NCI-H2081 treated with DMSO at 0.1 percent for 48 hours (cell line): ENCODE measurements around the gene PFDN4.

Experiments used
- DNase-seq: peaks from one replicate; lab custom pipeline; 2025; lab: John Stamatoyannopoulos, UW

Gene PFDN4

DNA sequence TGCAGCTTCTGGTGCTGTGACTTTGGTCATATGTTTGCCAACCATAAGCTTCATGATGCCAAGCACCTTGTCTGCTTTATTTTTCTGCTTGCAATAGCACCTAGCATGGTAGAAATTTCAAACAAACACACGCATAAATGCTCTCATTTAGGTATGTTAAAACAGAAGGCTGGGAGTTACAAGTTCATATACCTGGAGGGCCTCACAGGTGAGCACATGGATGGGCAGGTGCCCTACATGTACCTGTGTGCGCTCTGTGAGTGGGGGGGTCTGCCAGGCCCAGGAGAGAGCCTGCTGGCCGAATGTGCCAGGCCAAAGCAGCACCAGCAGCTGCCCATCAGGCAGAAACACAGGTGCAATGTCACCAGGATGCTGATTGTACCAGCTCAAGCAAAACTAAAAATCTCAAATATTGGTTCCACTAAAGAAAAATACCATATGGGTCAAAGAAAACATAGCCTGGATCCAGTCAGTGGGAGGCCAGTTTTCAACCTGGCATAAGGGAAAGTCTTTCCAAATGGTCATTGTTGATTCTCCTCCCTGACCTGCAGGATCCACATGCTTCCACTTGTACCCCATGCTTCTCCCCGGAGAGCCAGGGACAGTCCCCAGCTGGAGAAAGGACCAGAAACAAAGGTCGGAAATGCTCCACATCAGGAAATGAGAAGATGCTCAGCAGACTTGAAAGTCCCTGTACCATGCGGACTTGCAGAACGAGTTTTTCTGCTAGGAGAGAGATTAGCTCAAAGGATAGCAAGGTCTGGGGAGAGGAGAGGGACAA is 7.2 kb upstream of the PFDN4 start:
- no peak for DNase-seq

DNA sequence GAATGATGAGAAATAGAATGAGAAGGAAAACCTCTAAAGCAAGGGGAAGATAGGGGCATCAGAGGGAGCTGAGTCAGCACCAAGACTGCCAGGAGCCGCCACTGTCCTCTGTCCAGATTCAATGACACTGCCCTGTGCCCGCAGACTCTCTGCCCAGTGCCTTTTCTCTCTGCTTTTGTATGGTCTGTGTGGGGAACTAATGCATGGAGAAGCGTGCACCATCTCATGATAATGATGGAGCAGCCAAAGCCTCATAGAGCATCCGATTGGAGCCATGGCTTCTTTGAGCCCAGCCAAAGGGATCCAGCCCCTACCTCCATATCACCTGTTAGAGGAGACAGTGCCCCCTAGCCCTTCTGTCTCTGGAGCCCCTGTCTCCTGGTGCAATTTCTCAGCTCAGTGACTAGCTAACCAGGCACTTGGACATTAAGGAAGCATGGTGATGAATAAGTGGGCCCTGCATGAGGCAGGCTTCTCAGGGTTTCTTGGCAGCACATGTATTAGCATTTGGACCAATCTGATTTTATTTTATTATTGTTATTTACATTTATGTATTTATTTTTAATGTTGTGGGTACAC is 6.5 kb upstream of the PFDN4 start:
- no peak for DNase-seq

DNA sequence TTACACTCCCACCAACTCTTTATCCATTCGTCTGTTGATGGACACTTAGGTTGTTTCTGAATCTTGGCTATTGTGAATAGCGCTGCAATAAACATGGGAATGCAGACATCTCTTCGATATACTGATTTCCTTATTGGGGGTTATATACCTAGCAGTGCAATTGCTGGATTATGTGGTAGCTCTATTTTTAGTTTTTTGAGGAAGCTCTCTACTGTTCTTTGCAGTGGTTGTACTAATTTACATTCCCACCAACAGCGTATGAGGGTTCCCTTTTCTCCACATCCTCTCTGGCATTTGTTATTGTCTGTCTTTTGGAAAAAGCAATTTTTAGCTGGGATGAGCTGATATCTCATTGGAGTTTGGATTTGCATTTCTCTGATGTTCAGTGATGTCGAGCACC is 4.6 kb upstream of the PFDN4 start:
- DNase-seq, result no peak

- DNase-seq, result no peak
Observed at GRCh38 chr20:54204063-54204462, 3.8 kb upstream of the PFDN4 start.

- no peak for DNase-seq
Observed at GRCh38 chr20:54204481-54204880, 3.4 kb upstream of the PFDN4 start.

- no peak for DNase-seq
Observed at GRCh38 chr20:54205450-54205849, 2.4 kb upstream of the PFDN4 start.

DNA sequence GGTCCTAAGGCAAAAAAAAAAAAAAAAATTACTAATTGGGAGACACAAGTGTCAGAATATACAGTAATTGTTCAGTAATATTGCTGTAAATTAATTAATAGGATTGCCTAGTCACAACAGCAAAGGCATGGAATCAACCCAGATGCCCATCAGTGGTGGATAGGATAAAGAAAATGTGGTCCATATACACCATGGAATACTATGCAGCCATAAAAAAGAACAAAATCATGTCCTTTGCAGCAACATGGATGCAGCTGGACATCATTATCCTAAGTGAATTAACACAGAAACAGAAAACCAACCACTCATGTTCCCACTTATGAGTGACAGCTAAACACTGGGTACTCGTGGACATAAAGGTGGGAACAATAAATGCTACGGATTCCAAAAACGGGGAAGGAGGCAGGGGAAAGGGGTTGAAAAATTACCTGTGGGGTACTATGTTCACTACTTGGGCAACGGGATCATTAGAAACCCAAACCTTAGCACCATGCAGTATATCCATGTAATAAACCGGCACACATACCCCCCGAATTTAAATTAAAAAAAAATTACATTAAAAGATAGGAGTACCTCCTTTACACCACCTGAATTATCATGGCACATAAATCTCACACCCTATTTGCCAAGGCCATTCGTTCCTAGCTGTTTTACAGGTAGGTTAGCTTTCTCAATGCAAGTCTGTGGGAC is 689 bp upstream of the PFDN4 start:
- no peak for DNase-seq

GRCh38 chr20:54208548-54209176 is 775 bp downstream of the PFDN4 start:
- no peak for DNase-seq

DNA sequence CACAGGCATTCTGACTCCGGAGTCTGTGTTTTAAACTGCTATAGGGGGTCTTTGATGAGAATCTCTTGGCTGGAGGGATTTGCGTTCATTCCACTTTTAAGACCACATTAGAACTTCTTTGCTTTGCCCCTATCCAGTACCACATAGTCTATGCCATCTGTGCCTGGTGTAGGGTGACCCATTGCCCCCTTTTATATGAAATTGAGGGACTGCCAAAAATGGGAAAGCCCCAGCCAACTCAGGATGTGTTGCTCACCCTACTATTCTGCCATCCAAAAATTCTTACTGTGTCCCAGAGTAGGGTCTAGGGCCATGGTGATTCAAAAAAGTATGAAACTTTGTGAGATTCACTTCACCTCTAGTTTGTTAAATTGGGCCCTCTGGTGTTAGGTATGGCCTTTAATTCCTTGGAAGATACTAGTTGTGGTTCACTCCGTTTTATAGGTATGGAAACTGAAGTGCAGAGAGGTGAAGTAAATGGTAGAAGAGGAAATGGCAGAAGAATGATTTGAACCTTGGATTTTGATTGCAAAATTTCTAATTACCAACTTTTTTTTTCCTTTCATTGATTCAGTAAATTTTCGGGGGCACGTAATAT is 1.4 kb downstream of the PFDN4 start:
- no peak for DNase-seq

- DNase-seq, result no peak
Observed at GRCh38 chr20:54212226-54212625, 4.3 kb downstream of the PFDN4 start.

DNA sequence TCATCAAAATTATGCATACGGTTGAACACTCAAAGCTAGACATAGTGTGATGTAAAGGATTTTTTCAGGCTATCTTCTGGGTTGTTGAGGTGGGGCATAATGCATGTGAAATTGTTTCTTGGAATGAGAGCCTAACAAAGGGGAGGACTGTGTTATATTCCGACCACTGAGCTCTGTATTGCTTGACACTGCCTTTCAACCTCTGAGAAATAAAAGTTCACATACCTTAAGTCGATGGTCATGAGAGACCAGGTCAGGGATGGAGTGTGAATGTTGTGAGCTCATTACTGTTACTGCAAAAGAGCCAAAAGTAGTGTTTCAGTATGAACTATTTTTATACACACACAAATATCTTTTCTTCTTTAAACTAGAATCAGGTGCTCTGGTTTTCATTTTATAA is 5.0 kb downstream of the PFDN4 start:
- DNase-seq, result no peak

DNA sequence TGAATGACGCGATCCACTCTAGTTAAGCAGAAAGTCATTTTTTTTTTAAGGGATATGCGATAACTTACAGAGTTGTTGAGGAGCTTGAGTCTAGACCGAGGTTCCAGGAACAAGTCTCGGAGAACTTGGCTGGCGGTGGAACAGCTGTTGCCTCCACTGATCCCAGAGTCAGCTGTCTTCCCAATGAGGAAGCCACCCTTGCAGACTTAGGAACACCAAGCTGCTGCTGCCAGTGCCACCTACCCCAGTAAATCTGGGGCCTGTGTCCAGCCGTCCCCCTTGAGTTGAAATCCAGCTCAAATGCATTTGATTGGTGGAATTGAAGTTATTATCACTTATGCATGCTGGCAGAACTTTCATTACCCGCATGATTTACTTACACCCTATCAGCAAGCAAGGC is 6.7 kb downstream of the PFDN4 start:
- no peak for DNase-seq

- no peak for DNase-seq
Observed at GRCh38 chr20:54215157-54215789, 7.4 kb downstream of the PFDN4 start.

- no peak for DNase-seq
Observed at GRCh38 chr20:54217762-54218161, 9.9 kb downstream of the PFDN4 start.

GRCh38 chr20:54218470-54218869 is 10.6 kb downstream of the PFDN4 start:
- DNase-seq, result no peak

DNA sequence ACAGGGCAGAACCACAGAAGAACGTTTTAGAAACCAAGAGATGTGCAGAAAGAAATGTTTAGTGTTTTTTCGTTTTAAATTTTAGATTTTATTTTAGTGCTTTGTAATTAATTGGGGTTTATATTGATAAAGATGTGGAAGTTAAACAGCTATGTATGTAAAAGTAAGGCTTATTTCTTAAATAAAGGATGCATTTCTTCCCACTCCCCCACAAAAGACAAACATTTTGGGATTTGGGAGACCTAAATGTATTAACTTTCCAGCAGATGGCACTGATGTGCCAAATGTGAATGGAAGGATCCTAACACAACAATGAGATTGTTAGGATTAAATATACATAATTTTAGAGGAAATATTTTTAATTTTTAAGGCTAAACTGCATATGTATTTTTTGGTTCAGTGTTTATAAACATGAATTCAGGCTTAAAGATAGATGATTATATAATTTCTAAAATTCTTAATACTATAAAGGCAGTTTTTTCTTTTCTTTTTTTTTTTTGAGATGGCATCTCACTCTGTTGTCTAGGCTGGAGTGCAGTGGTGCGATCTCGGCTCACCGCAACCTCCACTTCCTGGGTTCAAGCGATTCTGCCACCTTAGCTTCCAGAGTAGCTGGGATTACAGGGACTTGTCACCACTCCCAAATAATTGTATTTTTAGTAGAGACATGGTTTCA is 12.0 kb downstream of the PFDN4 start:
- no peak for DNase-seq

GRCh38 chr20:54220722-54221121 is 12.8 kb downstream of the PFDN4 start:
- no peak for DNase-seq

DNA sequence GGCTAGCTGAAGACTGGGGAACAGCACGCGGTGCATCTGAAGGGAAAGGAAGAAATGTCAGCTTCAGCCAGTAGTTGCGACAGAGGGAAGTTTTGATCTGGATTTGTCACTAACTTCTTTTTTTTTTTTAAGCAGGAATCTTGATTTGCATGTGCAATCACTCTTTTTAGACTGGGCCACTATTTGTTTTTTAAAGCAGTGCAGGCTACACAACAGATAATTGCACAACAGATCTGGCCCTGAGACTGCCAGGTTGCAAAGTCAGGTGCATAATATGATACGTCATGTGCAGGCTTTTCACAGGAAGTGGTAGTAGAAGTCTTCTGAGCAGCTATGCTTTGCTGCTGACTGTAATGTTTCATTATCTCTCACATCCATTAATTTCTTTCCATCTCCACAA is 13.5 kb downstream of the PFDN4 start:
- DNase-seq, result no peak

DNA sequence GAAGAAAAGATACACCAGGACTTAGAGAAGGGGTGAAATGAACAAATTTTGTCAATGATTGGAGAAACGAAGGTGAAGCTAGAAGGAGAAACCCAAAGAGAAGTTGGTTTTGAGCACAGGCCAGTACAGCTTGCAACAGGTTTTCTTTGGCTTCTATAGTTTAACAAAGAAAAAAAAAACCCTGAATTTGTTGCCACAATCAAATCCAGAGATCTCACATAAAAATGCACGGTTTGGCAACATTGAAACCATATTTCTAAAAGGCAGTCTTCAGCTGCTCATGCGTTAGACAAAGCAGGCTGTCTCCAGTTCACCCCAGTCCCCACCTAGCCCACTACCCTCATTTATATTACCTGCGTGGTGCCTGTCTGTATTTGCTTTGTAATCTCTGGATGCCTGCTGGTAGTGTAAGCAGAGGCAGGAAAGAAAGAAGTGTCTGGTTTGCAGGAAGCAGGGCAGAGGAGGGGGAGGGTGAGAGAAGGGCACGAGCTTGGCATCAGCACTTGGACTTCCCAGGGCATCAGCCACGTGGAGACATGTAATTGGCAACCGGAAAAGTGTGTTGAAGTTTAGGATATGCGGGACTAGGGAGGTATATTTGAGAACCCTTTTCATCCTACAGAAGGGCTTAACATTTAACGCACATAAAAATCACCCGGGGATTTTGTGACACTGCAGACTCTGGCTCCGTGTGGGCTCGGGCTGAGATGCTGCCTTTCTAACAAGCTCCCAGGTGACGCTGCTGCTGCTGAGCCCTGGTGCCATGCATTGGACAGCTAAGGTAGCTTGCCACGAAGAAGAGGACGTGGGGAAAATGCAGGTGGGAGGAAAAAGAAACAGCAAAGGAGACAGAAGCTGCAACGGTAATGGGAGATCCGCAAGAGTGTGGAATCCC is 14.4 kb downstream of the PFDN4 start:
- no peak for DNase-seq

DNA sequence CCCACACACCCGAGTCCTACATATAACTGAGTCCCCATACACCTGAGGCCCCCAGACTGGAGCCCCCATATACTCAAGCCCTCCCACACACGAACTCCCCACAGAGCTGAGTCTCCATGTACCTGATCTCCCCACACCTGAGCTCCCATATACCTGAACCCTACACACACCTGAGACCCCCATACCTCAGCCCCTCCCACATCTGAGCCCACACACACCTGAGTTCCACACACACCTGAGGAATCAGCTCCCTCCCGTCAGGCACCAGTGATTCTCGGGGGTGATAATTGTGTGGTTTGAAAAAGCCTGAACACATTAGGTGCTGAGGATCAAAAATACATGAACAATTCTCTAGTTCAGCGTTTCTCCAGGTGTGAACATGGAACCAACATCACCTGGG is 15.4 kb downstream of the PFDN4 start:
- no peak for DNase-seq
